Measurements from ENCODE around the gene DNAJC16.
A peak's percentile ranks its signal among the peaks of the same experiment; 100 is the strongest.

The DNAJC16 gene

DNA sequence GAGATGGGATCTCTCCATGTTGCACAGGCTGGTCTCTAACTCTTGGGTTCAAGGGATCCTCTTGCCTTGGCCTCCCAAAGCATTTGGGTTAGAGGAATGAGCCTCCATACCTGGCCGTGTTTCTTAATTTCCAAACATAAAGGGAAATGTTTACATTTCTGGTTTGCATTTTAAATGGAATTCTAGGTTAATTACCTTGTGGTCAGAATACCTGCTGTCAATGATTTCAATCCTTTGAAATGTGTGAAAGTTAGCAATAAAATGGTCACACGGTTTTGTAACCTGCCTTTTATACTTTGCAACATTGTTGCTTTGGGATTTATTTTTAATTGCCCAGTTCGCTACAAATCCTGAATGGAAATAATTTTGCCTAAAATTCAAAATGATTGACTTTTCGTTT lies 31.9 kb downstream of the DNAJC16 start:
- TF ChIP-seq, protein P1, sequence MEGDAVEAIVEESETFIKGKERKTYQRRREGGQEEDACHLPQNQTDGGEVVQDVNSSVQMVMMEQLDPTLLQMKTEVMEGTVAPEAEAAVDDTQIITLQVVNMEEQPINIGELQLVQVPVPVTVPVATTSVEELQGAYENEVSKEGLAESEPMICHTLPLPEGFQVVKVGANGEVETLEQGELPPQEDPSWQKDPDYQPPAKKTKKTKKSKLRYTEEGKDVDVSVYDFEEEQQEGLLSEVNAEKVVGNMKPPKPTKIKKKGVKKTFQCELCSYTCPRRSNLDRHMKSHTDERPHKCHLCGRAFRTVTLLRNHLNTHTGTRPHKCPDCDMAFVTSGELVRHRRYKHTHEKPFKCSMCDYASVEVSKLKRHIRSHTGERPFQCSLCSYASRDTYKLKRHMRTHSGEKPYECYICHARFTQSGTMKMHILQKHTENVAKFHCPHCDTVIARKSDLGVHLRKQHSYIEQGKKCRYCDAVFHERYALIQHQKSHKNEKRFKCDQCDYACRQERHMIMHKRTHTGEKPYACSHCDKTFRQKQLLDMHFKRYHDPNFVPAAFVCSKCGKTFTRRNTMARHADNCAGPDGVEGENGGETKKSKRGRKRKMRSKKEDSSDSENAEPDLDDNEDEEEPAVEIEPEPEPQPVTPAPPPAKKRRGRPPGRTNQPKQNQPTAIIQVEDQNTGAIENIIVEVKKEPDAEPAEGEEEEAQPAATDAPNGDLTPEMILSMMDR (IDR thresholded peaks at IDR 0.05; ENCODE audit: low read depth, low read length) = no peak
- no peak overlapping the region for H3K4me3 ChIP-seq (replicated peaks in 1 of 2; ENCODE audit: low read depth in 2 of 2, low read length in 2 of 2)
- no peak for DNase-seq (ENCODE audit: low read depth in 2 of 2)

DNA sequence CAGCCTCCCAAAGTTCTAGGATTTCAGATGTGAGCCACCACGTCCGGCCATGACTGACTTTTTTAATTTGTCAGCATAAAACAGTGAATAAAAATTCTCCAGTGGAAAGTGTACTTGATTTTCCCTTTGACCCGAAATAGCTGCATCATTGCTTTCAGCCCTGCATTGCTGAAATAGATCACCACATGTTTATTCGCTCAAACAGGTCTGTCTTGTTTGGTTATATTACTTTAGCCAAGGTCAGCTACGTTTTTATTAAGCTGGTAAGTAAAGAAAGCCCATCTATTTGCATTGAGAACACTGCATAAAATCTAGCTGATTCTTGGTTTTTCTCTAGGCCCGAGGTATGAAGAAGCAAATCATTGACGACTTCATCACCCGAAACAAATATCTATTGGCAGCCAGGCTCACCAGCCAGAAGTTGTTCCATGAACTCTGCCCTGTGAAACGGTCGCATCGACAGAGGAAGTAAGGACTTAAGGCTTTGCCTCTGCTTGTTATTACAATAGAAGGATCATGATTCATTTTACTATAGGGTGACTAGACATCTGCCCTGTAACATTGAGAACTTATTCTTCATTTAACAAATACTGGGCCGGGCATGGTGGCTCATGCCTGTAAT lies 32.7 kb downstream of the DNAJC16 start:
- TF ChIP-seq, protein P1 (IDR thresholded peaks at IDR 0.05; ENCODE audit: low read depth, low read length) = no peak
- no peak overlapping the region for H3K4me3 ChIP-seq (replicated peaks in 1 of 2; ENCODE audit: low read depth in 2 of 2, low read length in 2 of 2)
- DNase-seq (ENCODE audit: low read depth in 2 of 2) = no peak

DNA sequence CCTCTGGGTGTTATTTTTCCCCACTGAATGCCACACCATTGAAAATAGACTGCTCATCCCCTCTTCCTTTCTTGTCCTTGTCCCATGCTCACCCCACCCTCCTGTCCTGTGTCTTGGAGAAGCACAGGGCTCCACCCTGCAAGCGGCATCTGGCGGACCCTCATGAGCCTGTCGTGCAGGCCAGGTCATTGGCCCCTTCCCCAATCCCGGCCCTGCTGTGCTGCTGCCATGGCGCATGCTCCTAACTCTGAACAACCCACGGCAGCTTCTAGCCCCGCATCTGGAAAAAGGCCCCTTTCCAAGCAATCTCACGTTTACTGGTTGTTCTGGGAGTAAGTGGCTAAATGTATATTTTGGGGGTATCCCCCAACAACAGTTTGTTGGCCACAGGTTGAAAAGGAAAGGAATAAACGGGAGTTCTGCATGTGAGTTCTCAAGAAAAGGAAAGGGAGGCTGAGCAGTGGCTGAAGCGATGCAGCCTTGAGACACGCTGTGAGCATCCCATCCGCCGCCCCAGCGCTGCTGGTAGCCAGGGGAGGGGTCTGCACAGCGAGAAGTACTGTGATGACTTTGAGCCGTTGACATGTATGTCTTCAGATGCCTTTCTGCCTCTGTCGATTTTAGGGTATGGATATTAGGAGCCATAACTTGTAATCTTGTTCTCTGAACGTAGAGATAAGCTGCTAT lies 41.9 kb downstream of the DNAJC16 start:
- TF ChIP-seq, protein P1 (IDR thresholded peaks at IDR 0.05; ENCODE audit: low read depth, low read length) = no peak
- no peak for DNase-seq (ENCODE audit: low read depth in 2 of 2)

DNA sequence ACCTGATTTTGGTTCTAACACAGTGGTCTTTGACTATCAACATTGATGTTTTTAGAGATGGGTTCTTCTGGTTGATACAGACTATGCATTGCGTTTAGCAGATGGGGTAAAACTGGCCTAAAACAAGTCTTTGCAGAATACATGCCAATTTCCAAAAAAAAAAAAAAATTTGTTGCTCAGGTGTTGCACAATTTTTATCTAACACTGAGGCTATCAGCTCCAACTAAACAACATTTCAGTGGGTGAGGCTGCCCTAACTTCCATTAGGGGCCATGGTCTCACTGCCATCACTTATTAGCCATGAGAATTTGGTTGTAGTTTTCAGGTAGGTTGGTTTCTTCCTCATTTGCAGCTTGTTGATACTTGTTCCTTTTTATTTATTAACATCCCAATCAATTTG lies 44.2 kb downstream of the DNAJC16 start:
- TF ChIP-seq, protein P1 (IDR thresholded peaks at IDR 0.05; ENCODE audit: low read depth, low read length) = no peak

More for the DNA sequence above, 41.9 kb downstream of the DNAJC16 start:
- no peak overlapping the region for H3K4me3 ChIP-seq (replicated peaks in 1 of 2; ENCODE audit: low read depth in 2 of 2, low read length in 2 of 2)

DNA sequence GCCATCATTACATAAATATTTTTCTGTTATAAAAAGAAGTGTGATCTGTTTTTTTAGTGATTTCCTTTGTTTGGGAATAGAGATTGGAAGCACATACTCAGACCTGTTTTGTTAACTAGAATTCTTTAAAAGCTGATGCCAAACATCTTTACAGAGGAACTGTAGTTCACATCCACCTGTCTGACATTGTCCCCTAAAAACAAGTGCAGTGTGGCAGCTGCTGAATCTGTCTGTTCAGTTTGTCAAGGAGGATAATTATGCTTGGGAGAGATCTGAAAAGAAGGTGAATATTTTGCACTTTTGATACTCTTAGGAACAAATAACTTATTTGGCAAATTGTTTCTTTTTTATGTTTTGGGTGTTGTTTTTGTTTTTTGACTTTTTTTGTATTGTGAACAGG lies 44.6 kb downstream of the DNAJC16 start:
- H3K4me3 ChIP-seq (replicated peaks in 1 of 2; ENCODE audit: low read depth in 2 of 2, low read length in 2 of 2) = no peak overlapping the region
- TF ChIP-seq, protein P1 (IDR thresholded peaks at IDR 0.05; ENCODE audit: low read depth, low read length) = no peak
- no peak for DNase-seq (ENCODE audit: low read depth in 2 of 2)

More for the DNA sequence above, 44.2 kb downstream of the DNAJC16 start:
- H3K4me3 ChIP-seq (replicated peaks in 1 of 2; ENCODE audit: low read depth in 2 of 2, low read length in 2 of 2) = no peak overlapping the region
- DNase-seq (ENCODE audit: low read depth in 2 of 2) = no peak

DNA sequence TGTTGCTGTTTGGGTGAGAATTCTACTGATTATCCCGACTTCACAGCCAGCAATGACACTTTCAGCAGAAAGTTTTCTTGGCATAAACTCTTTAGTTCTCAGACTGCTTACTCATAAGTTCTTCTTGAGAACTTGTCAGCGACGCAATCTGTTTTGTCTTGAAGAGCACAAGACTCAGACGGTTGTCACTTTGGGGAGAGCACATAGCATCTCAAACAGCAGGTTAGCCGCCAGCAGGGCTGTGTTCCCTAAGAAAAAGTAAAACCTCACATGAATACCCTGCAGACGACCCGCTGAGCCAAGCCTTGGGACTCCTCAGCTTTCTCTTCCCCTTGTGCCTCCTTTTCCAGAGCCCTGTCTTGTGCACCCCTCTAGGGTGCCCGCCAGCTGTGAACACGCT lies 46.8 kb downstream of the DNAJC16 start:
- TF ChIP-seq, protein P1 (IDR thresholded peaks at IDR 0.05; ENCODE audit: low read depth, low read length) = no peak
- H3K4me3 ChIP-seq (replicated peaks in 1 of 2; ENCODE audit: low read depth in 2 of 2, low read length in 2 of 2) = no peak overlapping the region
- peak; percentile 46 to 56 for DNase-seq (ENCODE audit: low read depth in 2 of 2)
